SK-N-SH (cell line): ENCODE measurements around the gene NEU4. TPM values are rescaled to one million over a fixed set of nuclear protein-coding genes. Genes with fewer than 3 reads are reported as not detected.

Experiments
- CTCF ChIA-PET: fragments of 300-600, 350-600 bp; formaldehyde crosslinking; extraction: SDS; loops from one replicate; lab custom pipeline; 2021; lab: Yijun Ruan, JAX
- POLR2A ChIA-PET: fragments of 350-600 bp; sonication (Branson Sonifier 250); formaldehyde crosslinking; extraction: SDS; loops from one replicate; lab custom pipeline; 2020; ENCODE audit warnings: antibody characterized with exemption, inconsistent platforms; lab: Yijun Ruan, JAX
- DNase-seq: peaks from one replicate; pipeline ENCODE4 v3.0.0; 2012
- H2AFZ ChIP-seq: fragments of 200-600 bp; sonication (generic); 2 replicates; pipeline ENCODE4 v1.8.1; 2016; ENCODE audit warnings: antibody characterized with exemption, mild to moderate bottlenecking, low read depth
- H3F3A ChIP-seq: fragments of 200-600 bp; sonication (generic); replicated peaks from 2 replicates; pipeline ENCODE3; 2016; ENCODE audit warnings: antibody characterized with exemption, mild to moderate bottlenecking; ENCODE audit not compliant: insufficient read depth
- H3K27ac ChIP-seq, 2 experiments: fragments of 200-500 bp in 1 of 2; fragments of 200-600 bp in 1 of 2; sonication (Bioruptor generic) in 1 of 2; sonication (generic), shearing (Covaris generic) in 1 of 2; 2 replicates each; pipeline versions ENCODE4 v1.5.1 to v1.6.1; 2014 to 2016; ENCODE audit warnings: low read depth in 2 of 2, inconsistent platforms in 1 of 2, low read length in 1 of 2, mild to moderate bottlenecking in 1 of 2, mixed read lengths in 1 of 2
- H3K27me3 ChIP-seq: fragments of 200-600 bp; sonication (generic), shearing (Covaris generic); 2 replicates; pipeline ENCODE4 v1.6.1; 2016; ENCODE audit warnings: mixed run types; ENCODE audit not compliant: insufficient read depth
- H3K36me3 ChIP-seq, 2 experiments: fragments of 200-500 bp in 1 of 2; fragments of 200-600 bp in 1 of 2; sonication (Bioruptor generic) in 1 of 2; sonication (generic) in 1 of 2; replicated peaks in 1 of 2; 2 replicates each; pipeline versions ENCODE3 to v1.5.1; 2014 to 2016; ENCODE audit warnings: low read length in 1 of 2, mild to moderate bottlenecking in 1 of 2; ENCODE audit not compliant: insufficient read depth in 2 of 2, control insufficient read depth in 1 of 2
- H3K4me1 ChIP-seq, 2 experiments: fragments of 200-500 bp in 1 of 2; fragments of 200-600 bp in 1 of 2; sonication (Bioruptor generic) in 1 of 2; sonication (generic), shearing (Covaris generic) in 1 of 2; 2 replicates each; pipeline versions ENCODE4 v1.5.1 to v1.6.1; 2014 to 2016; ENCODE audit warnings: low read depth in 1 of 2, low read length in 1 of 2, mixed run types in 1 of 2; ENCODE audit not compliant: insufficient read depth in 2 of 2, control insufficient read depth in 1 of 2
- H3K4me2 ChIP-seq: fragments of 200-600 bp; sonication (generic), shearing (Covaris generic); 2 replicates; pipeline ENCODE4 v1.6.1; 2017; ENCODE audit warnings: mixed run types
- H3K4me3 ChIP-seq, 2 experiments: fragments of 200-500 bp in 1 of 2; fragments of 200-600 bp in 1 of 2; sonication (Bioruptor generic) in 1 of 2; sonication (generic), shearing (Covaris generic) in 1 of 2; 2 replicates each; pipeline versions ENCODE4 v1.5.1 to v1.8.1; 2014 to 2016; ENCODE audit warnings: low read depth in 2 of 2, inconsistent platforms in 1 of 2, low read length in 1 of 2, mild to moderate bottlenecking in 1 of 2, mixed read lengths in 1 of 2, moderate library complexity in 1 of 2
- H3K79me2 ChIP-seq: fragments of 200-600 bp; sonication (generic); 2 replicates; pipeline ENCODE4 v1.8.1; 2017; ENCODE audit warnings: mild to moderate bottlenecking; ENCODE audit not compliant: insufficient read depth
- H3K9ac ChIP-seq: fragments of 200-600 bp; sonication (generic); 2 replicates; pipeline ENCODE4 v1.6.1; 2017; ENCODE audit warnings: mixed run types
- H3K9me2 ChIP-seq: fragments of 200-600 bp; sonication (generic); 2 replicates; pipeline ENCODE4 v1.6.1; 2017; ENCODE audit warnings: mixed run types
- H3K9me3 ChIP-seq: fragments of 200-600 bp; sonication (generic); 2 replicates; pipeline ENCODE4 v1.6.1; 2017; ENCODE audit warnings: mixed run types, mild to moderate bottlenecking, moderate library complexity
- H4K20me1 ChIP-seq: fragments of 200-600 bp; sonication (generic); 2 replicates; pipeline ENCODE4 v1.6.1; 2017; ENCODE audit warnings: mild to moderate bottlenecking, mixed run types; ENCODE audit not compliant: insufficient read depth
- ELF1 ChIP-seq: IDR thresholded peaks from 2 replicates; pipeline ENCODE4 v1.4.0; 2012
- IRF3 ChIP-seq: fragments of 150-350 bp; IDR thresholded peaks from 2 replicates; pipeline ENCODE4 v1.6.1; 2016; ENCODE audit warnings: mild to moderate bottlenecking, low read depth, low read length
- MAX ChIP-seq: IDR thresholded peaks from 2 replicates; pipeline ENCODE4 v1.4.0; 2012; ENCODE audit warnings: low read depth
- NFIC ChIP-seq: IDR thresholded peaks from 2 replicates; pipeline ENCODE4 v1.4.0; 2012; ENCODE audit warnings: borderline replicate concordance
- NRF1 ChIP-seq: IDR thresholded peaks from 2 replicates; pipeline ENCODE4 v1.6.1; 2012; ENCODE audit warnings: low read depth, mild to moderate bottlenecking, low read length
- TCF12 ChIP-seq: IDR thresholded peaks from 2 replicates; pipeline ENCODE4 v1.4.0; 2012
- YY1 ChIP-seq: IDR thresholded peaks from 2 replicates; pipeline ENCODE4 v1.4.0; 2012; ENCODE audit warnings: low read depth, mild to moderate bottlenecking
- WGBS: methylation state at CpG from one replicate; pipeline ENCODE4 v1.1.6; 2017; ENCODE audit warnings: low lambda C conversion rate; 5-methylcytosine and 5-hydroxymethylcytosine counted together
- polyA plus RNA-seq, 3 experiments: library from polyadenylated mRNA; depleted of rRNA; stranded (reverse); fragments of >200 nt; gene quantifications; 2 replicates each; pipeline ENCODE4 v1.2.3, GENCODE V29; 2012

The NEU4 gene
- polyA plus RNA-seq, 1 of the 3 experiments (the other 2 are of a cell fraction) = 0.05 TPM

- TF ChIP-seq IRF3 = no peak
- no peak for TF ChIP-seq NRF1
- no peak for TF ChIP-seq TCF12
- TF ChIP-seq ELF1 = no peak
Observed at GRCh38 chr2:241864168-241864849, 55.3 kb downstream of the NEU4 start (continued).

- Histone ChIP-seq H3K4me1 (peaks cover 0 to 5% of the 10 kb centered on the region in 2 experiments; a peak in 1 of 4 replicates), H3K4me2 (no peak overlapping the region), H3K9me3 (no peaks in the 10 kb centered on the region), H3K27ac (no peak overlapping the region), H3K4me3 (no peak overlapping the region), H3K79me2 (no peaks in the 10 kb centered on the region), H3K9ac (no peak overlapping the region), H3F3A (peaks cover 4% of the 10 kb centered on the region), H3K36me3 (no peaks in the 10 kb centered on the region), H3K9me2 (no peaks in the 10 kb centered on the region), H3K27me3 (no peaks in the 10 kb centered on the region), H4K20me1 (no peaks in the 10 kb centered on the region)
- POLR2A ChIA-PET = no interaction called here
- no peak for DNase-seq
- 59% methylated on average over 5 of the region's 5 CpGs for whole genome bisulfite sequencing
- no peak for TF ChIP-seq MAX
- TF ChIP-seq, all 33 proteins: peak for 0
- CTCF ChIA-PET = no interaction called here
- H2AFZ ChIP-seq = no peak overlapping the region
Observed at GRCh38 chr2:241864850-241865213, 55.8 kb downstream of the NEU4 start.

GRCh38 chr2:241865416-241865956 is 56.5 kb downstream of the NEU4 start:
- Histone ChIP-seq H3K27me3 (no peaks in the 10 kb centered on the region), H3K9me2 (no peaks in the 10 kb centered on the region)
- POLR2A ChIA-PET = no interaction called here

More at GRCh38 chr2:241865416-241865956, 56.5 kb downstream of the NEU4 start:
- Histone ChIP-seq H4K20me1 (no peaks in the 10 kb centered on the region), H3K4me2 (no peak overlapping the region), H3K79me2 (no peaks in the 10 kb centered on the region), H3K27ac (no peak overlapping the region), H3F3A (peaks cover 4% of the 10 kb centered on the region), H3K9ac (no peak overlapping the region), H3K4me3 (no peak overlapping the region), H3K36me3 (no peaks in the 10 kb centered on the region), H2AFZ (no peak overlapping the region)
- 69% methylated on average over 3 of the region's 3 CpGs for WGBS
- CTCF ChIA-PET = no interaction called here
- no peak for TF ChIP-seq NFIC
- TF ChIP-seq YY1 = no peak
- TF ChIP-seq, all 33 proteins: peak for 0
- no peak for DNase-seq
- H3K9me3 ChIP-seq = no peaks in the 10 kb centered on the region
- H3K4me1 ChIP-seq = peaks cover 0 to 4% of the 10 kb centered on the region in 2 experiments; a peak in 1 of 4 replicates
